Prostate gland (tissue), 2 donors: ENCODE measurements around the gene PANK4.

ENCODE experiments used
- CTCF ChIP-seq, 4 experiments: fragments of 200-600 bp in 2 of 4; fragments of 450-650 bp in 2 of 4; sonication (generic) in 2 of 4; IDR thresholded peaks; 1 replicate in 3 of 4; 2 replicates in 1 of 4; pipeline ENCODE4 v1.5.1; 2016 to 2019; ENCODE audit warnings: antibody characterized with exemption in 4 of 4, mild to moderate bottlenecking in 2 of 4, moderate library complexity in 2 of 4
- POLR2A ChIP-seq: fragments of 450-650 bp; IDR thresholded peaks from one replicate; pipeline ENCODE4 v1.6.1; 2016; ENCODE audit warnings: antibody characterized with exemption, mild to moderate bottlenecking
- POLR2AphosphoS5 ChIP-seq: sonication (generic); formaldehyde crosslinking; IDR thresholded peaks from one replicate; pipeline ENCODE4 v1.6.1; 2017; ENCODE audit warnings: antibody characterized with exemption

- TF ChIP-seq POLR2AphosphoS5 (no peak), CTCF (IDR thresholded peaks at IDR 0.05) (no peak), POLR2A (no peak)
These were observed 8.4 kb downstream of the PANK4 start for GRCh38 chr1:2517966-2518365.
